Smooth muscle cell (in vitro differentiated cells): ENCODE data around the gene TAOK3. TPM values are rescaled to one million over a fixed set of nuclear protein-coding genes. Genes with fewer than 3 reads are reported as not detected.
"Not testable (repeated sequence)": the region's sequence is repeated elsewhere in the genome, so short reads cannot be mapped to it uniquely, and the experiment has no call there.

ENCODE experiments used
- DNase-seq: peaks from one replicate; lab custom pipeline; 2025; ENCODE audit not compliant: unreplicated experiment; lab: John Stamatoyannopoulos, UW
- H2AFZ ChIP-seq: fragments of 200-600 bp; sonication (generic); 2 replicates; pipeline ENCODE4 v1.6.0; 2016; ENCODE audit warnings: antibody characterized with exemption, low read depth, mild to moderate bottlenecking
- H3F3A ChIP-seq: fragments of 200-600 bp; sonication (generic); 2 replicates; pipeline ENCODE4 v1.6.0; 2017; ENCODE audit warnings: antibody characterized with exemption, low read depth
- H3K27ac ChIP-seq: fragments of 200-600 bp; sonication (generic); 2 replicates; pipeline ENCODE4 v1.5.1; 2016; ENCODE audit warnings: low read depth, mild to moderate bottlenecking
- H3K27me3 ChIP-seq: fragments of 200-600 bp; sonication (generic); 2 replicates; pipeline ENCODE4 v1.6.1; 2016; ENCODE audit warnings: low read depth, mild to moderate bottlenecking
- H3K36me3 ChIP-seq: fragments of 200-600 bp; sonication (generic); 2 replicates; pipeline ENCODE4 v1.5.1; 2016; ENCODE audit warnings: low read depth
- H3K4me1 ChIP-seq: fragments of 200-600 bp; sonication (generic); 2 replicates; pipeline ENCODE4 v1.5.1; 2016; ENCODE audit warnings: low read depth
- H3K4me2 ChIP-seq: fragments of 200-600 bp; sonication (generic); 2 replicates; pipeline ENCODE4 v1.6.0; 2016; ENCODE audit warnings: mild to moderate bottlenecking
- H3K4me3 ChIP-seq: fragments of 200-600 bp; sonication (generic); 2 replicates; pipeline ENCODE4 v1.5.1; 2016; ENCODE audit warnings: mild to moderate bottlenecking
- H3K79me2 ChIP-seq: fragments of 200-600 bp; sonication (generic); 2 replicates; pipeline ENCODE4 v1.6.0; 2016; ENCODE audit warnings: low read depth, mild to moderate bottlenecking
- H3K9ac ChIP-seq: fragments of 200-600 bp; sonication (generic); 2 replicates; pipeline ENCODE4 v1.6.0; 2016; ENCODE audit warnings: low read depth
- H3K9me3 ChIP-seq: fragments of 200-600 bp; sonication (generic); replicated peaks from 2 replicates; pipeline ENCODE4 v1.5.1; 2016; ENCODE audit warnings: low read depth
- H4K20me1 ChIP-seq: fragments of 200-600 bp; sonication (generic); 2 replicates; pipeline ENCODE4 v1.6.0; 2016; ENCODE audit warnings: low read depth
- WGBS: methylation state at CpG from one replicate; pipeline ENCODE4 v1.1.7; 2016; ENCODE audit warnings: low lambda C conversion rate; 5-methylcytosine and 5-hydroxymethylcytosine counted together
- polyA plus RNA-seq: library from polyadenylated mRNA; unstranded; fragments of >200 nt; fragmentation: Nextera tagmentation; extraction: Ambion mirVana; gene quantifications from 2 replicates; pipeline ENCODE4 v1.2.1, GENCODE V29; 2016
- total RNA-seq: library from RNA; depleted of rRNA; stranded (reverse); fragments of >200 nt; gene quantifications from 2 replicates; pipeline ENCODE4 v1.2.3, GENCODE V29; 2014
- TF ChIP-seq, protein P1 (sequence below): fragments of 200-600 bp; sonication (generic); IDR thresholded peaks from 2 replicates; pipeline ENCODE4 v1.5.1; 2017; ENCODE audit warnings: borderline replicate concordance, mild to moderate bottlenecking, antibody characterized with exemption; ENCODE audit not compliant: insufficient read depth, poor library complexity, severe bottlenecking

Gene TAOK3
- total and polyA plus RNA-seq, 2 experiments from 2014 or later: 7.3 to 7.9 TPM

DNA sequence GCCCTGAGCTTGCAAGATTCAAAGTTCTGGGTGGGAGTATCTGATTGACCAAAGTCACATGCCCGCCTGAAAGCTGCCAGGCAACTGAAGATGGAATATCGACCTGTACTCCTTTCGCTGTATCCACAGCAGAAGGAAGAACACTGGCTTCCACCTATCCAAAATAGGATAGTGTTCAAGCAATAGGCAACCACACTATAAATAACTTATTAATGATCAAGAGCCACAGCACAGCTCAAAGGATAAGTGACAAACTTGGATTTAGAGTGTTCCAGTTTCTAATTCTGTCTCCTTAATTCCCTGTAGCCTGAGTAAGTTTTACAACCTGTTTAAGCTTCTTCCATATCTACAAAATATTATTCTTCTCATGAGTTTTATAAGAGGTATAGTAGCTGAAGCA, 89.9 kb downstream of the TAOK3 start:
- H3K4me2 ChIP-seq: no peak overlapping the region
- H3K4me3 ChIP-seq: no peak overlapping the region
- H3K9me3 ChIP-seq: no peaks in the 10 kb centered on the region
- DNase-seq: no peak
- no peaks in the 10 kb centered on the region for H3K36me3 ChIP-seq
- no peaks in the 10 kb centered on the region for H3K27me3 ChIP-seq
- TF ChIP-seq, protein P1, sequence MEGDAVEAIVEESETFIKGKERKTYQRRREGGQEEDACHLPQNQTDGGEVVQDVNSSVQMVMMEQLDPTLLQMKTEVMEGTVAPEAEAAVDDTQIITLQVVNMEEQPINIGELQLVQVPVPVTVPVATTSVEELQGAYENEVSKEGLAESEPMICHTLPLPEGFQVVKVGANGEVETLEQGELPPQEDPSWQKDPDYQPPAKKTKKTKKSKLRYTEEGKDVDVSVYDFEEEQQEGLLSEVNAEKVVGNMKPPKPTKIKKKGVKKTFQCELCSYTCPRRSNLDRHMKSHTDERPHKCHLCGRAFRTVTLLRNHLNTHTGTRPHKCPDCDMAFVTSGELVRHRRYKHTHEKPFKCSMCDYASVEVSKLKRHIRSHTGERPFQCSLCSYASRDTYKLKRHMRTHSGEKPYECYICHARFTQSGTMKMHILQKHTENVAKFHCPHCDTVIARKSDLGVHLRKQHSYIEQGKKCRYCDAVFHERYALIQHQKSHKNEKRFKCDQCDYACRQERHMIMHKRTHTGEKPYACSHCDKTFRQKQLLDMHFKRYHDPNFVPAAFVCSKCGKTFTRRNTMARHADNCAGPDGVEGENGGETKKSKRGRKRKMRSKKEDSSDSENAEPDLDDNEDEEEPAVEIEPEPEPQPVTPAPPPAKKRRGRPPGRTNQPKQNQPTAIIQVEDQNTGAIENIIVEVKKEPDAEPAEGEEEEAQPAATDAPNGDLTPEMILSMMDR: no peak
- H3K4me1 ChIP-seq: no peaks in the 10 kb centered on the region
- no peak overlapping the region for H3K27ac ChIP-seq
- no peak overlapping the region for H3K9ac ChIP-seq
- no peaks in the 10 kb centered on the region for H3F3A ChIP-seq
- 96% methylated on average over 3 of the region's 3 CpGs for WGBS
- H2AFZ ChIP-seq: no peak overlapping the region
- H4K20me1 ChIP-seq: no peaks in the 10 kb centered on the region
- H3K79me2 ChIP-seq: no peaks in the 10 kb centered on the region

DNA sequence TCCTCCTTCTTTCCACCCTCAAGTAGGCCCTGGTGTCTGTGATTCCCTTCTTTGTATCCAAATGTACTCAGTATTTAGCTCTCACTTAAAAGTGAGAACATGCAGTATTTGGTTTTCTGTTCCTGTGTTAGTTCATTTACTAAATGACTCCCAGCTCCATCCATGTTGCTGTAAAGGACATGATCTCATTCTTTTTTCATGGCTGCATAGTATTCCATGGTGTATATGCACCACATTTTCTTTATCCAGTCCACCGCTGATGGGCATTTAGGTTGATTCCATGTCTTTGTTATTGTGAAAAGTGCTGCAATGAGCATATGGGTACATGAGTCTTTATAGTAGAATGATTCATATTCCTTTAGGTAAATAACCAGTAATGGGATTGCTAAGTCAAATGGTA, 94.4 kb downstream of the TAOK3 start:
- not testable (repeated sequence) for H2AFZ ChIP-seq, H3K9ac ChIP-seq, H3K36me3 ChIP-seq, H3K4me1 ChIP-seq, H3K4me3 ChIP-seq, H3K79me2 ChIP-seq, H4K20me1 ChIP-seq, H3K4me2 ChIP-seq, H3K9me3 ChIP-seq, DNase-seq, H3K27me3 ChIP-seq, H3K27ac ChIP-seq, H3F3A ChIP-seq
- 94% methylated on average over 1 of the region's 1 CpG for WGBS

DNA sequence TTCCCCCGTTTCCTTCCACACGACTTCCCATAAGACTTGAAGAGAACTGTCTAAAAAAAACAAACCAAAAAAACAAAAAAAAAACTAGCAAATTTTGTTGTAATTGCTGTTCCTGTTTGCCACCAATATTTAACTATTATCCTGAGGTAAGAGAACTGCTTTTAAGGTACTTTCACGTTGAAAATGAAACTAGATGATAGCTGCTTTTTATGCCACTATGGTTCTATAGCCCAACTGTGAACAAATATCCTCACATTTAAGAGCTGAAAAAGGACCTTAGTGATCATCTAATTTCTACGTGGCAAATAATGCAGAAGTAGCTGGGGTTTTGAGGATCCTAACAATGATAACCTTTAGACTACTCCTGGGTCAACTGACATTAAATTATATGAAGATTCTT, 98.6 kb downstream of the TAOK3 start:
- Histone ChIP-seq H3K9ac (no peak overlapping the region), H3F3A (no peaks in the 10 kb centered on the region), H3K4me3 (no peak overlapping the region), H4K20me1 (no peaks in the 10 kb centered on the region), H2AFZ (no peak overlapping the region), H3K4me1 (no peaks in the 10 kb centered on the region), H3K9me3 (no peaks in the 10 kb centered on the region), H3K36me3 (no peaks in the 10 kb centered on the region), H3K79me2 (no peaks in the 10 kb centered on the region), H3K27me3 (no peaks in the 10 kb centered on the region), H3K4me2 (no peak overlapping the region), H3K27ac (no peak overlapping the region)
- DNase-seq: no peak
- TF ChIP-seq, protein P1: no peak
- WGBS: 93% methylated on average over 4 of the region's 4 CpGs

DNA sequence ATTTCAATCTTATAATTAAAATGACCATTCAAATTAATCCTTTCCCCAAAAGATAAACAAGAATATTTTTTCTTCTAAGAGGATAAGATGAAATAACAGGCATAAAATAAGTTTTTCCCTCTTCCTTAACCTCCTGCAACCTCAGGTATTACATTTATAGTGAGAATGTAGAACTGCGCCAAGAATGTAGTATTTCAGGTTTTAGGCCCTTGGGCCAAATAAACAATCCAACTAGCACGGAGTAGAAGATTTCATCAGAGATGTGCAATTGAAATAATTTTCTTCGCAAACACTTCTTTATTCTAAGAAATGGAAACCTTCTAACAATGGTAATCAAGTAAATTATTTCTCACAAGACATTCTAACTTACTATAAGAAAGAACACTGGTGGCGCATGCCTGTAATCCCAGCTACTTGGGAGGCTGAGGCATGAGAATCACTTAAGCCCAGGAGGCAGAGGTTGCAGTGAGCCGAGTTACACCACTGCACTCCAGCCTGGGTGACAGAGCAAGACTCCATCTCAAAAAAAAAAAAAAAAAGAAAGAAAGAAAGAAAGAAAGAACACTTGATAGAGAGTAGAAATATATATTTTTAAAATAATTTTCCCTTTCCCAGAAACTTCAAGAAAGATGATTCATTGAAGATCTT, 100.8 kb downstream of the TAOK3 start:
- H2AFZ ChIP-seq: no peak overlapping the region
- 64% methylated on average over 5 of the region's 5 CpGs for WGBS
- no peaks in the 10 kb centered on the region for H3K36me3 ChIP-seq
- H3F3A ChIP-seq: no peaks in the 10 kb centered on the region
- DNase-seq: no peak
- H3K4me2 ChIP-seq: no peak overlapping the region
- no peak overlapping the region for H3K4me3 ChIP-seq
- H3K9ac ChIP-seq: no peak overlapping the region
- no peaks in the 10 kb centered on the region for H3K4me1 ChIP-seq
- no peaks in the 10 kb centered on the region for H3K27me3 ChIP-seq
- peak overlapping the region; percentile 57 for H3K27ac ChIP-seq
- TF ChIP-seq, protein P1: no peak
- H3K9me3 ChIP-seq: no peaks in the 10 kb centered on the region
- H3K79me2 ChIP-seq: no peaks in the 10 kb centered on the region
- H4K20me1 ChIP-seq: no peaks in the 10 kb centered on the region
